CD4-positive, alpha-beta T cell treated with Interleukin-6 at 100 ng/mL for 8 hours (primary cell): Measurements from ENCODE around the gene NOL11.
A peak's percentile ranks its signal among the peaks of the same experiment; 100 is the strongest.
"Not testable (repeated sequence)": the region's sequence is repeated elsewhere in the genome, so short reads cannot be mapped to it uniquely, and the experiment has no call there.

ENCODE experiments used
- DNase-seq: peaks from one replicate; pipeline ENCODE4 v3.0.0-alpha.2; 2020; ENCODE audit warnings: mixed read lengths, low spot score

Gene NOL11

GRCh38 chr17:67717624-67718324 lies at the start of gene NOL11:
Gene NOL11, plus strand, starts transcription at chr17:67717936. Its CDS starts 12 bp downstream, at chr17:67717948.
- peak; percentile 99 for DNase-seq

- no peak for DNase-seq
Observed at GRCh38 chr17:67671493-67671892, 46.2 kb upstream of the NOL11 start.

- DNase-seq = no peak
Observed at GRCh38 chr17:67672592-67673335, 45.0 kb upstream of the NOL11 start.

DNA sequence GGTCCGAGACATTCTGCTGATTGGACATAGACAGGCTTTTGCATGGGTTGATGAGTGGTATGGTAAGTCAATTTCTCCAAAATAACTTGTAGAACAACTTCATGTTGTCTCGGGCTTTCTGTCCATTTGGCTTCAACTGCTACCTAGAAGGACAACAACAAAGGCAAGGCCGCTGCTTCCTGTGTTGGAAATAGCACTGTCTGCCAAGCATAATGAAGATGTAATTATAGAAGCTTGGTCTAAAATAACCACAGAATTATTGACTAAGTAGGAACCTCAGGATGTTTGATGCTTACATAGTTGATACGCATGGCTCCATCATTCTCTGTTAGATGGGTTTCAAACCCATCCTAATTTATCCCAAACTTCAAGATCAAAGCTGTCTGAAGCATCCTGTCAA lies 42.3 kb upstream of the NOL11 start:
- no peak for DNase-seq

DNA sequence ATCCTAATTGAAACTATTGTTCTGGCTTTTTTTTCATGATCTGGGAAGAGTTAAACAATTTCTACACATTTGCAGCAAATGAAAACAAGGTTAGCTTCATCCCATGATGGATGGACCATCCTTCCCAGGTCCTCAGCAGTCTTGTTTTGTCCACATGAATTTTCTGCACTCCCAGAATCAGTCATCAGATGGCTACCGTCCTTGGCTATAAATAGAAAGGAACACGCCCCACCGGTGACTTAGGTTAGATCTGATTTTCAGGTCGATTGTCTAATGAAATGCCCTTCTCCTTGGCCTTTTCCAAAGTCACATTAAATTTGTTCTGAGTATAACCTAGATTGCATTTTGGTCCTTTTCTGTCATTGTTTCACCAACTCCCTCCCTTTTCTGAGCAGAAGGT lies 41.4 kb upstream of the NOL11 start:
- DNase-seq = no peak

DNA sequence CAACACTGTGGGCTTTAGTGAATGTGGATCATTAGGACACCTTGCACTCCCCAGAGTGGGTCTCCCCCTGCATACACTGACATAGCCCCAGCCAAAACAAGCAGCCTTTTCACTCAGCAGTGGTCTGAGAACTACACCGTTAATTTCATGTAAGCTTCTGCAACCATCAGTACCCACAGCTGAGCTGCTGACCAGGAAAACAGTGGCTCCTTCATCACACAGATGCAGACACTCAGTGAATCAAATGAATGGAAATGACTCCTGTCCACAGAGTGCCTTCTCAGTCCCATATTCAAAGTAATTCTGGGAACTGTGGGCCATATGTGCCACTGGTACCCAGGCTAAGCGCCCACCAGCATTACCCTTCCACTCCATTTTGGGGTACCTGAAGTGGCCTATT lies 39.3 kb upstream of the NOL11 start:
- no peak for DNase-seq

GRCh38 chr17:67679225-67679624 lies 38.5 kb upstream of the NOL11 start:
- no peak for DNase-seq

DNA sequence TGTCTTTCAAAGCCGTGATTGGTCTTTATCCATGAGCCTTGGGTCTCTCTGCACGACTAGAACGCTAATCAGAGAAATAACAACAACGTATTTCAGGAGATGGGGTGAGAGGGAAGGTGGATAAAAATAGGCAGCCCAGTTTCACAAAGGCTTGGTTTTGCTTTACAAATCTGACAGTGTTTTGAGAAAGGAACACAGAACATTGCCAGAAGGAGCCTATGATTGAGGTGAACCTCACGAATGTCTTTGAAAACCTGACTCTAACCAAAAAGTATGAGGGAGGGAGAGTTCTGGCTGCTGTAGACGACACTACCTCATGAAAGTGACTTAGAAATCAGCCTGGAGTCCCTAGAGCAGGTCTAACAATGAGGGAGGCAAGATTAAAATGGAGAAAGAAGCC lies 38.0 kb upstream of the NOL11 start:
- DNase-seq = no peak

- DNase-seq = no peak
Observed at GRCh38 chr17:67680445-67681224, 37.1 kb upstream of the NOL11 start.

DNA sequence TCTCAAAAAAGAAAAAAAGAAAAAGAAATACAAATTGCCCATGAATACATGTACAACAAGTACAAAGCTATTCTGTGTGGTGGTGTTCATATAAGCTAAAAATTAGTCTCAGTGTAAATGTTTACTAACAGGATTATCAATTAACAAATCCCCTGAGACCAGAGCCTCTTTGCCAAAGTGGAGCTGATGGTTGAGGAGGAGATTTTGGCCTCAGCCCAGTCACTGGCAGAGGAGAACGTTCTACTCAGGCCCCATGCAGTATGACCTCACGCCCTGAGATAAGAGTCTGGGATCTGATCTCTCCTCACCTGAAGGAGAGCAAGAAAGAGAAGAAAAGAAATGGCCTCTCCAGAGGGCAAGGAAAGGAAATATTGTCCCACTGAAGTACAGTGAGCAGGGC lies 35.5 kb upstream of the NOL11 start:
- no peak for DNase-seq

GRCh38 chr17:67685351-67685750 lies 32.4 kb upstream of the NOL11 start:
- DNase-seq = no peak

DNA sequence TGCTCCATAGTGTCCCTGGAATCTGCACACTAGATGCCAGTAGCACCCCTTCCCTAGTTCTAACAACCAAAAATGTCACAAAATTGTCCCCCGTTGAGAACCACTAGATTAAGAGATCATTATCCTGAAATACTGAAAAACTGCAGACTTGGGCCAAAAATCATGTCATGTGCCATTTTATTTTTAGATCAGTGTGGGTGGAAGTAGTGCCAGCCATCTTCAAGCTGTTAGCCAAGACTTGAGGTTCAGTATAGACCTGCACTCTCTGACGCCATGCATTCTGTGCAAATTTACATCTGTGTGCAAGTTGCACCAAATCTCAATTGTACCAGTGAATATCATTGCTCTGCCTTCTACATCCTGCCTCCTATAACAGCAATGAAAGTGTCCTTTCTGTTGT lies 31.5 kb upstream of the NOL11 start:
- no peak for DNase-seq

DNA sequence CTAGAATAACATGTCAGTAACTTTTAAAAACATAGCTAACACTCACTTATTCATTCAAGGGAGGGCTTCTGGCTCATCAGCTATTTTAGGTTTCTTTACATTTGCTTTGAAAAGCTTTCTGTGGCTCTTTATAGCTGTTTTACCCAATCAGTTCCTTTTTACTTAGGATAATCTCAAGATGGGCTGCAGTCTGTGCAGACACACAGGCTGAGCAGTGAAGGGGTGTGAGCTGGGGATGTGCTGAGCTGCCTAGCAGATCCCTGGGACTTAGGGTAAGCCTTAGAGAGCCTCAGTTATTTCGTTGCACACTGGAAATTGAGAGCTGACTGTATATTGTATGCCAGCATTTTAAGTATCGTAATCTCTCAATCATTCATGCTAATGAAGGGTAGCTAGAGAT lies 30.2 kb upstream of the NOL11 start:
- no peak for DNase-seq

DNA sequence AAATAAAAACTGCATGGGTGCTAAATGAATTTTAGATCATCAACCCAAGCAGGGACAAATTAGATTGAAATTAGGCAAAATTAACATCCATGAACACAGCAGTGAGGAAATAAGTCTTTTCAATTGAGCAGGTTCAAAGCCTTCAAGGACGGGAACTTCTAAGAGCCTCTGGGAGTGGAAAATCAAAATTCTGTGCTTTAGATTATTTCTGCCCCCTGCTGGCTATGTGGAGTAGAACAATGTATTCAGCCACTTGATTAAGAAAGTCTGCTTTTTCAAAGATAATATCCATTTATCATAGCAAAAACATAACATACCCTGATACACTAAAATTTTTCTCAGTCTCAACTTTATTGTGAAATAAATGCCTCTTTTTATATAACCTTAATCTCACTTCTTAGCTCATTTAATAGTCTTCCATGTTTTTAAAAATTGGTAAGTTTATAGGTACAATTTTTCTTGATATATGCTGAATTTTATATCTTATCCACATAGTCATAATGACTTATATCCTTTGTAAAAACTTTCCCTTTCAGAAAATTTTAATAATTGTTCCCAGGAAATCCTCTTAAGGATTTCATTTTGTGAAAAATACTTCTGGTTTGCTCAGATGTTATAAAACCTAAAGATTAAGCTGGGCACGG lies 28.1 kb upstream of the NOL11 start:
- peak; percentile 63 for DNase-seq

- DNase-seq = no peak
Observed at GRCh38 chr17:67693811-67694210, 23.9 kb upstream of the NOL11 start.

DNA sequence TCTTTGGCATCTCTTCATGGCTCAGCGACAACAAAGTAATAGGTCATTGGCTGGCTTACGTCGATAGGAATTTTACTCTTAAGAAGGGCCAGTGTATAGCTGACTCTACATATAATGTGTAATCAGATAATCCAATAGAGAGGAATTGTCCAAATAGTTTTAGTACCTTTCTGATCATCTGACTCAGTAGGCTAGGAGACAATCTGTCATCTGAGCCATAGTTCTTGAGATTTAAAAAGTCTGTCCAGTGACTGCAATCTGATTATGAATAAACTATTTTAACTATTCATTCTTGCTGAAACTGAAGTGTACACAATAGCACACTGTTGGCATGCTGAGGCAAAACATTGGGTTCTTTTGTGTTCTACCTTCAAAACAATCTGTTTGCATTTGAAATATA lies 21.4 kb upstream of the NOL11 start:
- no peak for DNase-seq

DNA sequence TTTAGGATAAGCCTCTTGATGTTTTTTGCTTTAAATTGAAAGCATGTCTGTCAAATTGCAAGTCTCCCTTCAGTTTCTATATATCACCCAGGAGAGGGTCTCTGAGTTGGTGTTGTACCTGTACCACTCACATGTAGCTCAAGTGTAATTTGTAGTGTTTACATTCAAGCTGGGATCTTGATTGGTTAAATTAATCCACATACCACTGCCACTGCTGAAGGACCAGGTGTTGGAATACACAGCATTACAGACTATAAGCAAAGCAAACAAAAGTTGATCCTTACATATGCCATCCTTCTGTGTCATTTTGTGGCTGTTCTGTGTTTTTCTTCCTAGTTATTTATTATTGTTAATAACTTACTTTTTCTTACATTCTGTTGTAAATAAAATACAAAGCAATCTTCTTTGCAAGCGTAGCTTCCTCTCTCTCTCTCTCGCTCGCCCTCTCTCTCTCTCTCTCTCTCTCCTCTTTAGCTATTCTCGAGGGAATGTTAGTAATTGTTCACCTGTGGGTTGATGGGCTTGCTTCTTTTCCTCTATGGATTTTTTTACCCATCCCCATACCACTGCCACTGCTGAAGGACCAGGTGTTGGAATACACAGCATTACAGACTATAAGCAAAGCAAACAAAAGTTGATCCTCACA lies 20.8 kb upstream of the NOL11 start:
- no peak for DNase-seq

- no peak for DNase-seq
Observed at GRCh38 chr17:67700037-67700724, 17.6 kb upstream of the NOL11 start.

DNA sequence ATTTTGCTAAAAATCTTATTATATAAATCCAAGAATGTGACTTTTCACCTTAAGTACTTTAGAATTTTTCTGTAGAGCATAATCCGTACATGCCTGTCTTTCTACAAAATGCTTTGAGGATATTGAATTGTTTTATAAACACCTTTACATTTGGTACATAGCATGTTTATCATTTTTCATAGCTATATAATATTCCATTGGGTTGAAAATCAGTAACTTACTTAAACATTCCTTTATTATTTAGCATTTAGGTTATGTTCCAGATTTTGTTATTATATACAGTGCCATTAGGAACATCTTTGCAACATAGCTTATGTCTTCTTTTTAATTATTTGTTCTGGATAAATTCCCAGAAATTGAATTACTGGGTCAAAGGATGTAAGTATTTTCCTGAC lies 17.0 kb upstream of the NOL11 start:
- DNase-seq = no peak

DNA sequence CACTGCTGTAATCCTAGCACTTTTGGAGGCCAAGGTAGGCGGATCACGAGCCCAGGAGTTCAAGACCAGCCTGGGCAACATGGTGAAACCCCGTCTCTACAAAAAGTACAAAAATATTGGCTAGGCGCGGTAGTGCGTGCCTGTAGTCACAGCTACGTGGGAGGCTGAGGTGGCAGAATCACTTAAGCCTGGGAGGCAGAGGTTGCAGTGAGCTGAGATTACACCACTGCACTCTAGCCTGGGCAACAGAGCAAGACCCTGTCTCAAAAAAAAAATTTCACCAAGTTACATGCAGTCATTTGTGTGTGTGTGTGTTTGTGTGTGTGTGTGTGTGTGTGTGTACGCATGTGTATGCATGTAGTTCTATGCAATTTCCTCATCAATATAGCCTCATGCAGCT lies 14.9 kb upstream of the NOL11 start:
- DNase-seq = not testable (repeated sequence)

DNA sequence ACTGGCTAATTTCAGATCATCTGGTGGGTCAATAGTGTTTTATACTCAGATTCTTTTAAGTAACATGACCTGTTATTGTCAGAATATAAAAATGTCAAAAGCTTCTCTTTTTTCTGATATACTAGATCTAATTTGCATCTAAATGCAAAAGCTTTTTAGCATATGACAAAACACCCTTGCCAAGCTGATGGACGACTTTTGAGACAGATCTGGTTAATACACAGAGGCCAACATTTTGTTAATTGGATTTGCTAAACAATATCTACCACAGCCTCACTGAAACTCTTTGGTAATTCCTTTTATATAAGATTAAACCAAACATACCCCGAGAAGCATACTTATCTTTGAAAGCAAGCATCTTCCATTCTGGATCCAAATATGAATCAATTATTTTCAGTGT lies 10.3 kb upstream of the NOL11 start:
- no peak for DNase-seq
